IgD-negative memory B cell (primary cell): Measurements from ENCODE around the gene C6orf141. TPM values are rescaled to one million over a fixed set of nuclear protein-coding genes. Genes with fewer than 3 reads are reported as not detected.

ENCODE experiments used
- H3K27ac Mint-ChIP-seq, 3 donors: one replicate each; pipeline ENCODE4 v1.8.0; 2020 to 2022; ENCODE audit warnings: mild to moderate bottlenecking in 3 of 3, mixed read lengths in 3 of 3, moderate library complexity in 1 of 3
- H3K27me3 Mint-ChIP-seq: one replicate; pipeline ENCODE4 v1.8.0; 2021; ENCODE audit warnings: mixed read lengths
- H3K36me3 Mint-ChIP-seq: one replicate; pipeline ENCODE4 v1.8.0; 2020; ENCODE audit warnings: mild to moderate bottlenecking, mixed read lengths
- H3K4me1 Mint-ChIP-seq, 3 donors: one replicate each; pipeline ENCODE4 v1.8.0; 2020 to 2022; ENCODE audit warnings: mixed read lengths in 3 of 3, mild to moderate bottlenecking in 1 of 3
- H3K4me3 Mint-ChIP-seq, 4 donors: one replicate each; pipeline ENCODE4 v1.8.0; 2020 to 2022; ENCODE audit warnings: mild to moderate bottlenecking in 4 of 4, mixed read lengths in 4 of 4, moderate library complexity in 3 of 4
- H3K9me3 Mint-ChIP-seq, 3 donors: one replicate each; pipeline ENCODE4 v1.8.0; 2020 to 2021; ENCODE audit warnings: mixed read lengths in 3 of 3, mild to moderate bottlenecking in 1 of 3
- polyA plus RNA-seq: library from polyadenylated mRNA; unstranded; fragments of 300-500 nt; fragmentation: Illumina TruSeq; gene quantifications from one replicate; pipeline ENCODE4 v1.2.3, GENCODE V29; 2021

The C6orf141 gene
- not detected for polyA plus RNA-seq

GRCh38 chr6:49550492-49551077 lies at the start of gene C6orf141:
TSS of gene C6orf141 (plus strand) at chr6:49550668. CDS start at chr6:49550793, 125 bp downstream.
- H3K4me3 Mint-ChIP-seq = peak within 1 kb of the TSS; percentile 40 to 91 (median 74)
- H3K9me3 Mint-ChIP-seq = peaks cover 0 to 2% (median 0%) of the 10 kb centered on the region in 3 donors
- peaks cover 31% of the 10 kb centered on the region for H3K27me3 Mint-ChIP-seq
- H3K36me3 Mint-ChIP-seq = peaks cover 1% of the 10 kb centered on the region
- H3K4me1 Mint-ChIP-seq = peaks cover 13 to 15% (median 14%) of the 10 kb centered on the region in 3 donors
- H3K27ac Mint-ChIP-seq = peak within 1 kb of the TSS in 1 of 3 donors; percentile 59

- Mint-ChIP-seq H3K4me1 (peaks cover 0 to 1% (median 0%) of the 10 kb centered on the region in 3 donors), H3K9me3 (peaks cover 0 to 5% (median 3%) of the 10 kb centered on the region in 3 donors), H3K27me3 (peaks cover 4% of the 10 kb centered on the region), H3K4me3 (no peak overlapping the region), H3K36me3 (no peaks in the 10 kb centered on the region), H3K27ac (no peak overlapping the region)
Observed at GRCh38 chr6:49504666-49505065, 45.8 kb upstream of the C6orf141 start.

GRCh38 chr6:49506569-49507111 lies 43.8 kb upstream of the C6orf141 start:
- peaks cover 2 to 5% (median 3%) of the 10 kb centered on the region in 3 donors for H3K9me3 Mint-ChIP-seq
- H3K36me3 Mint-ChIP-seq = no peaks in the 10 kb centered on the region
- H3K27ac Mint-ChIP-seq = no peak overlapping the region
- H3K4me3 Mint-ChIP-seq = no peak overlapping the region
- peaks cover 0 to 1% (median 0%) of the 10 kb centered on the region in 3 donors for H3K4me1 Mint-ChIP-seq
- H3K27me3 Mint-ChIP-seq = peaks cover 4% of the 10 kb centered on the region

- Mint-ChIP-seq H3K4me1 (peaks cover 0 to 1% (median 0%) of the 10 kb centered on the region in 3 donors), H3K4me3 (no peak overlapping the region), H3K27ac (no peak overlapping the region), H3K9me3 (peaks cover 2 to 6% (median 3%) of the 10 kb centered on the region in 3 donors), H3K36me3 (no peaks in the 10 kb centered on the region), H3K27me3 (peaks cover 3% of the 10 kb centered on the region)
Observed at GRCh38 chr6:49509342-49509741, 41.1 kb upstream of the C6orf141 start.

- H3K27me3 Mint-ChIP-seq = peaks cover 9% of the 10 kb centered on the region
- peaks cover 0 to 2% (median 1%) of the 10 kb centered on the region in 3 donors for H3K9me3 Mint-ChIP-seq
- no peak overlapping the region for H3K27ac Mint-ChIP-seq
- H3K4me1 Mint-ChIP-seq = no peaks in the 10 kb centered on the region
- no peak overlapping the region for H3K4me3 Mint-ChIP-seq
- peaks cover 1% of the 10 kb centered on the region for H3K36me3 Mint-ChIP-seq
Observed at GRCh38 chr6:49513153-49513989, 37.1 kb upstream of the C6orf141 start.

- no peak overlapping the region for H3K27ac Mint-ChIP-seq
- H3K4me3 Mint-ChIP-seq = no peak overlapping the region
- peaks cover 1% of the 10 kb centered on the region for H3K36me3 Mint-ChIP-seq
- H3K27me3 Mint-ChIP-seq = peaks cover 6% of the 10 kb centered on the region
- H3K4me1 Mint-ChIP-seq = no peaks in the 10 kb centered on the region
- peaks cover 0 to 2% (median 1%) of the 10 kb centered on the region in 3 donors for H3K9me3 Mint-ChIP-seq
Observed at GRCh38 chr6:49514571-49515484, 35.6 kb upstream of the C6orf141 start.

- H3K9me3 Mint-ChIP-seq = peaks cover 0 to 2% (median 1%) of the 10 kb centered on the region in 3 donors
- H3K36me3 Mint-ChIP-seq = peaks cover 1% of the 10 kb centered on the region
- H3K27me3 Mint-ChIP-seq = peaks cover 6% of the 10 kb centered on the region
- H3K27ac Mint-ChIP-seq = no peak overlapping the region
- H3K4me1 Mint-ChIP-seq = no peaks in the 10 kb centered on the region
- no peak overlapping the region for H3K4me3 Mint-ChIP-seq
Observed at GRCh38 chr6:49515485-49516146, 34.9 kb upstream of the C6orf141 start.

- Mint-ChIP-seq H3K4me3 (no peak overlapping the region), H3K36me3 (peaks cover 1% of the 10 kb centered on the region), H3K27ac (no peak overlapping the region), H3K9me3 (peaks cover 0 to 2% (median 1%) of the 10 kb centered on the region in 3 donors), H3K4me1 (no peaks in the 10 kb centered on the region), H3K27me3 (peaks cover 6% of the 10 kb centered on the region)
Observed at GRCh38 chr6:49516147-49516505, 34.3 kb upstream of the C6orf141 start.

GRCh38 chr6:49517919-49518318 lies 32.5 kb upstream of the C6orf141 start:
- H3K9me3 Mint-ChIP-seq = peaks cover 0 to 1% (median 0%) of the 10 kb centered on the region in 3 donors
- H3K27me3 Mint-ChIP-seq = peaks cover 5% of the 10 kb centered on the region
- H3K4me3 Mint-ChIP-seq = no peak overlapping the region
- H3K4me1 Mint-ChIP-seq = no peaks in the 10 kb centered on the region
- H3K27ac Mint-ChIP-seq = no peak overlapping the region
- H3K36me3 Mint-ChIP-seq = peaks cover 1% of the 10 kb centered on the region

- no peaks in the 10 kb centered on the region for H3K4me1 Mint-ChIP-seq
- no peak overlapping the region for H3K27ac Mint-ChIP-seq
- H3K27me3 Mint-ChIP-seq = peaks cover 9% of the 10 kb centered on the region
- H3K36me3 Mint-ChIP-seq = peaks cover 1% of the 10 kb centered on the region
- no peaks in the 10 kb centered on the region for H3K9me3 Mint-ChIP-seq
- no peak overlapping the region for H3K4me3 Mint-ChIP-seq
Observed at GRCh38 chr6:49519660-49520059, 30.8 kb upstream of the C6orf141 start.

GRCh38 chr6:49522710-49523593 lies 27.5 kb upstream of the C6orf141 start:
- no peak overlapping the region for H3K4me3 Mint-ChIP-seq
- H3K9me3 Mint-ChIP-seq = no peaks in the 10 kb centered on the region
- H3K4me1 Mint-ChIP-seq = no peaks in the 10 kb centered on the region
- peaks cover 4% of the 10 kb centered on the region for H3K27me3 Mint-ChIP-seq
- H3K36me3 Mint-ChIP-seq = no peaks in the 10 kb centered on the region
- no peak overlapping the region for H3K27ac Mint-ChIP-seq

- no peak overlapping the region for H3K27ac Mint-ChIP-seq
- no peaks in the 10 kb centered on the region for H3K36me3 Mint-ChIP-seq
- H3K27me3 Mint-ChIP-seq = peaks cover 4% of the 10 kb centered on the region
- no peaks in the 10 kb centered on the region for H3K9me3 Mint-ChIP-seq
- no peaks in the 10 kb centered on the region for H3K4me1 Mint-ChIP-seq
- H3K4me3 Mint-ChIP-seq = no peak overlapping the region
Observed at GRCh38 chr6:49523901-49524300, 26.6 kb upstream of the C6orf141 start.

GRCh38 chr6:49524541-49524940 lies 25.9 kb upstream of the C6orf141 start:
- Mint-ChIP-seq H3K27ac (no peak overlapping the region), H3K4me1 (no peaks in the 10 kb centered on the region), H3K36me3 (no peaks in the 10 kb centered on the region), H3K4me3 (no peak overlapping the region), H3K27me3 (peaks cover 4% of the 10 kb centered on the region), H3K9me3 (no peaks in the 10 kb centered on the region)
